Choroid plexus epithelial cell (primary cell): Measurements from ENCODE around the gene BNC1.

ENCODE experiments used
- DNase-seq: peaks from one replicate; pipeline ENCODE4 v3.0.0-alpha.2; 2010; ENCODE audit warnings: low read depth
- H3K4me3 ChIP-seq: 2 replicates; pipeline ENCODE4 v1.5.1; 2011; ENCODE audit warnings: low read depth, mild to moderate bottlenecking, control low read depth, low read length, moderate library complexity
- CTCF ChIP-seq: conservative IDR thresholded peaks from 2 replicates; pipeline ENCODE4 v1.5.1; 2011; ENCODE audit warnings: low read depth, mild to moderate bottlenecking, control low read depth, inconsistent platforms, low read length, moderate library complexity

BNC1 gene

GRCh38 chr15:83284559-83285283 is at the start of gene BNC1:
Gene BNC1 (minus strand): TSS chr15:83284664. CDS start chr15:83284628, 36 bp downstream.
- TF ChIP-seq CTCF, result no peak
- H3K4me3 ChIP-seq, result peak within 1 kb of the TSS; percentile 64
- peak; percentile 29 for DNase-seq

- DNase-seq, result peak; percentile 7
- H3K4me3 ChIP-seq, result no peak overlapping the region
- no peak for TF ChIP-seq CTCF
These were observed 42.6 kb upstream of the BNC1 start for GRCh38 chr15:83327041-83327440.

GRCh38 chr15:83324799-83325198 is 40.3 kb upstream of the BNC1 start:
- TF ChIP-seq CTCF, result no peak
- H3K4me3 ChIP-seq, result no peak overlapping the region
- no peak for DNase-seq

- DNase-seq, result peak; percentile 86
- no peak overlapping the region for H3K4me3 ChIP-seq
- TF ChIP-seq CTCF, result no peak
These were observed 38.8 kb upstream of the BNC1 start for GRCh38 chr15:83323296-83323711.

GRCh38 chr15:83322691-83323090 is 38.2 kb upstream of the BNC1 start:
- DNase-seq, result no peak

GRCh38 chr15:83322061-83322460 is 37.6 kb upstream of the BNC1 start:
- peak; percentile 35 for DNase-seq
- no peak overlapping the region for H3K4me3 ChIP-seq
- TF ChIP-seq CTCF, result no peak

More at GRCh38 chr15:83322691-83323090, 38.2 kb upstream of the BNC1 start:
- no peak overlapping the region for H3K4me3 ChIP-seq
- no peak for TF ChIP-seq CTCF

- DNase-seq, result peak; percentile 37
- no peak overlapping the region for H3K4me3 ChIP-seq
- no peak for TF ChIP-seq CTCF
These were observed 36.4 kb upstream of the BNC1 start for GRCh38 chr15:83320844-83321243.
